Measurements from ENCODE around the gene PGM2. TPM values are rescaled to one million over a fixed set of nuclear protein-coding genes. Genes with fewer than 3 reads are reported as not detected.

The PGM2 gene
- total RNA-seq, 2 experiments from 2014 or later: 10.7 to 11.8 TPM

- ATAC-seq (ENCODE audit: poor library complexity): no peak
- intact Hi-C loops (cut with DNase I, micrococcal nuclease): no loop called here
- ChIA-PET POLR2A (interaction anchor here (0.6 kb wide), 1 partner anchor 362 kb away, joined by 3 read pairs; no protein-coding TSS in a partner anchor), CTCF (no interaction called here)
- H3K27ac Mint-ChIP-seq: no peak overlapping the region
- H3K9me3 Mint-ChIP-seq: no peaks in the 10 kb centered on the region
- H3K9me3 ChIP-seq (ENCODE audit: control insufficient read depth in 1 of 2, insufficient read depth in 1 of 2, low read length in 2 of 2): no peaks in the 10 kb centered on the region
- no peak for DNase-seq
- no peaks in the 10 kb centered on the region for H3K4me1 Mint-ChIP-seq (ENCODE audit: low read depth)
- no peak overlapping the region for H3K4me3 ChIP-seq (ENCODE audit: low read length)
- H3K36me3 ChIP-seq (ENCODE audit: insufficient read depth, low read length): peaks cover 38% of the 10 kb centered on the region
- no peak overlapping the region for H3K4me3 Mint-ChIP-seq
- TF ChIP-seq CTCF (IDR thresholded peaks at IDR 0.05): no peak
- H3K36me3 Mint-ChIP-seq (ENCODE audit: low read depth): peaks cover 60% of the 10 kb centered on the region
- H3K4me1 ChIP-seq (ENCODE audit: insufficient read depth, low read length): no peaks in the 10 kb centered on the region
- no peak overlapping the region for H3K27ac ChIP-seq (ENCODE audit: low read depth in 1 of 2, low read length in 2 of 2)
- no peaks in the 10 kb centered on the region for H3K27me3 ChIP-seq (ENCODE audit: control insufficient read depth in 1 of 2, insufficient read depth in 2 of 2, low read length in 2 of 2)
- no peaks in the 10 kb centered on the region for H3K27me3 Mint-ChIP-seq
Measured at GRCh38 chr4:37862961-37863360, 36.5 kb downstream of the PGM2 start.

- ChIA-PET CTCF (no interaction called here), POLR2A (no interaction called here)
- H3K27me3 ChIP-seq (ENCODE audit: control insufficient read depth in 1 of 2, insufficient read depth in 2 of 2, low read length in 2 of 2): no peaks in the 10 kb centered on the region
- H3K27ac ChIP-seq (ENCODE audit: low read depth in 1 of 2, low read length in 2 of 2): no peak overlapping the region
- peaks cover 28% of the 10 kb centered on the region for H3K36me3 ChIP-seq (ENCODE audit: insufficient read depth, low read length)
- DNase-seq (peak in 1 of 14 experiments; percentile 17), ATAC-seq (ENCODE audit: poor library complexity) (no peak)
- H3K4me1 ChIP-seq (ENCODE audit: insufficient read depth, low read length): no peaks in the 10 kb centered on the region
- Mint-ChIP-seq H3K9me3 (no peaks in the 10 kb centered on the region), H3K27me3 (no peaks in the 10 kb centered on the region), H3K4me3 (no peak overlapping the region), H3K36me3 (ENCODE audit: low read depth) (peaks cover 56% of the 10 kb centered on the region), H3K4me1 (ENCODE audit: low read depth) (no peaks in the 10 kb centered on the region), H3K27ac (no peak overlapping the region)
- no peak overlapping the region for H3K4me3 ChIP-seq (ENCODE audit: low read length)
- no peaks in the 10 kb centered on the region for H3K9me3 ChIP-seq (ENCODE audit: control insufficient read depth in 1 of 2, insufficient read depth in 1 of 2, low read length in 2 of 2)
- intact Hi-C loops (cut with DNase I, micrococcal nuclease): no loop called here
- no peak for TF ChIP-seq CTCF (IDR thresholded peaks at IDR 0.05)
Measured at GRCh38 chr4:37864786-37865185, 38.3 kb downstream of the PGM2 start.

- DNase-seq: no peak
- CTCF ChIA-PET: no interaction called here
- no peak for ATAC-seq (ENCODE audit: poor library complexity)
- H3K4me1 ChIP-seq (ENCODE audit: insufficient read depth, low read length): no peaks in the 10 kb centered on the region
- no peak overlapping the region for H3K27ac Mint-ChIP-seq
- no peaks in the 10 kb centered on the region for H3K27me3 ChIP-seq (ENCODE audit: control insufficient read depth in 1 of 2, insufficient read depth in 2 of 2, low read length in 2 of 2)
- no peaks in the 10 kb centered on the region for H3K4me1 Mint-ChIP-seq (ENCODE audit: low read depth)
- H3K9me3 ChIP-seq (ENCODE audit: control insufficient read depth in 1 of 2, insufficient read depth in 1 of 2, low read length in 2 of 2): no peaks in the 10 kb centered on the region
- peaks cover 52% of the 10 kb centered on the region for H3K36me3 Mint-ChIP-seq (ENCODE audit: low read depth)
- no peak overlapping the region for H3K4me3 ChIP-seq (ENCODE audit: low read length)
- H3K9me3 Mint-ChIP-seq: no peaks in the 10 kb centered on the region
- no peak for TF ChIP-seq CTCF (IDR thresholded peaks at IDR 0.05)
- H3K4me3 Mint-ChIP-seq: no peak overlapping the region
- H3K27me3 Mint-ChIP-seq: no peaks in the 10 kb centered on the region
- intact Hi-C loops (cut with DNase I, micrococcal nuclease): no loop called here
- POLR2A ChIA-PET: no interaction called here
- H3K36me3 ChIP-seq (ENCODE audit: insufficient read depth, low read length): peaks cover 27% of the 10 kb centered on the region
- no peak overlapping the region for H3K27ac ChIP-seq (ENCODE audit: low read depth in 1 of 2, low read length in 2 of 2)
Measured at GRCh38 chr4:37865450-37865849, 39.0 kb downstream of the PGM2 start.

All from CD4-positive, alpha-beta T cell (primary cell).